Breast epithelium (tissue), 4 donors: ENCODE results near the gene TOR3A. TPM values are rescaled to one million over a fixed set of nuclear protein-coding genes. Genes with fewer than 3 reads are reported as not detected.

Experiments used
- DNase-seq, 2 donors: peaks; one replicate each; pipeline ENCODE4 v3.0.0-alpha.2; 2019; ENCODE audit warnings: low spot score in 2 of 2
- H3K27ac ChIP-seq, 2 donors: fragments of 200-600 bp; sonication (generic) in 1 of 2; one replicate each; pipeline ENCODE4 v1.5.1; 2016 to 2019; ENCODE audit warnings: mild to moderate bottlenecking in 1 of 2
- H3K27me3 ChIP-seq, 2 donors: fragments of 200-600 bp; sonication (generic) in 1 of 2; one replicate each; pipeline versions ENCODE4 v1.5.1 to v1.6.0; 2017 to 2019; ENCODE audit warnings: control low read depth in 1 of 2, mild to moderate bottlenecking in 1 of 2
- H3K36me3 ChIP-seq: fragments of 200-600 bp; one replicate; pipeline ENCODE4 v1.5.1; 2019
- H3K4me1 ChIP-seq, 2 donors: fragments of 200-600 bp; sonication (generic); one replicate each; pipeline ENCODE4 v1.5.1; 2016 to 2019; ENCODE audit warnings: control low read depth in 1 of 2
- H3K4me3 ChIP-seq, 3 donors: fragments of 200-600 bp; sonication (generic); 1 replicate in 2 of 3; 2 replicates in 1 of 3; pipeline ENCODE4 v1.5.1; 2016 to 2019; ENCODE audit warnings: mild to moderate bottlenecking in 3 of 3, moderate library complexity in 2 of 3
- H3K9me3 ChIP-seq, 2 donors: fragments of 200-600 bp; sonication (generic) in 1 of 2; one replicate each; pipeline ENCODE4 v1.5.1; 2016 to 2019; ENCODE audit warnings: control low read depth in 1 of 2
- CTCF ChIP-seq, 3 donors: fragments of 450-650 bp; IDR thresholded peaks; one replicate each; pipeline ENCODE4 v1.5.1; 2016 to 2017; ENCODE audit warnings: antibody characterized with exemption in 3 of 3, mild to moderate bottlenecking in 3 of 3, moderate library complexity in 3 of 3
- POLR2A ChIP-seq: fragments of 450-650 bp; IDR thresholded peaks from one replicate; pipeline ENCODE4 v1.6.1; 2016; ENCODE audit warnings: antibody characterized with exemption, mild to moderate bottlenecking, moderate library complexity
- POLR2AphosphoS5 ChIP-seq, 3 donors: sonication (generic); formaldehyde crosslinking; IDR thresholded peaks; one replicate each; pipeline ENCODE4 v1.6.1; 2017; ENCODE audit warnings: antibody characterized with exemption in 3 of 3
- intact Hi-C: fragments of 100-400 bp; cut with DNase I; formaldehyde crosslinking; loops from one replicate; pipeline ENCODE4 v1.15.1; 2023; ENCODE audit warnings: low total_unique reads
- total RNA-seq, 3 donors: library from RNA; depleted of rRNA; stranded (reverse); fragments of >200 nt; gene quantifications; one replicate each; pipeline ENCODE4 v1.1.0, GENCODE V29; 2016

The TOR3A gene
- total RNA-seq, 3 donors from 2014 or later = 32.8 to 50.5 (median 35.6) TPM

GRCh38 chr1:179080866-179081686 lies 794 bp upstream of the TOR3A start:
- no peak for DNase-seq
- H3K27ac ChIP-seq = peak overlapping the region; percentile 85 to 89
- no peaks in the 10 kb centered on the region for H3K27me3 ChIP-seq
- H3K9me3 ChIP-seq = no peaks in the 10 kb centered on the region
- peak overlapping the region; percentile 82 to 91 (median 91) for H3K4me3 ChIP-seq
- TF ChIP-seq POLR2A = no peak
- no peak for TF ChIP-seq CTCF (IDR thresholded peaks at IDR 0.05)
- TF ChIP-seq POLR2AphosphoS5 (IDR thresholded peaks at IDR 0.05) = no peak
- H3K36me3 ChIP-seq = no peaks in the 10 kb centered on the region
- intact Hi-C loops = no loop called here
- peaks cover 3 to 5% of the 10 kb centered on the region in 2 donors for H3K4me1 ChIP-seq

GRCh38 chr1:179082333-179082998 lies 596 bp downstream of the TOR3A start:
- Histone ChIP-seq H3K36me3 (no peaks in the 10 kb centered on the region), H3K27ac (peak overlapping the region; percentile 85 to 89), H3K4me1 (peaks cover 3 to 5% of the 10 kb centered on the region in 2 donors), H3K27me3 (no peaks in the 10 kb centered on the region), H3K4me3 (peak overlapping the region; percentile 82 to 91 (median 91)), H3K9me3 (no peaks in the 10 kb centered on the region)
- intact Hi-C loops = no loop called here
- no peak for DNase-seq
- TF ChIP-seq CTCF (IDR thresholded peaks at IDR 0.05) (no peak), POLR2A (no peak), POLR2AphosphoS5 (IDR thresholded peaks at IDR 0.05) (no peak)

- no peaks in the 10 kb centered on the region for H3K27me3 ChIP-seq
- H3K4me3 ChIP-seq = peak overlapping the region; percentile 82 to 91 (median 91)
- no peaks in the 10 kb centered on the region for H3K9me3 ChIP-seq
- no peak for DNase-seq
- TF ChIP-seq POLR2A (no peak), POLR2AphosphoS5 (IDR thresholded peaks at IDR 0.05) (no peak), CTCF (IDR thresholded peaks at IDR 0.05) (no peak)
- peaks cover 3 to 5% of the 10 kb centered on the region in 2 donors for H3K4me1 ChIP-seq
- peak overlapping the region; percentile 85 to 89 for H3K27ac ChIP-seq
- intact Hi-C loops = no loop called here
- H3K36me3 ChIP-seq = no peaks in the 10 kb centered on the region
Measured at GRCh38 chr1:179082999-179083335, 1.1 kb downstream of the TOR3A start.

- no peaks in the 10 kb centered on the region for H3K9me3 ChIP-seq
- no peaks in the 10 kb centered on the region for H3K27me3 ChIP-seq
- peaks cover 3 to 5% of the 10 kb centered on the region in 2 donors for H3K4me1 ChIP-seq
- no peak for DNase-seq
- H3K36me3 ChIP-seq = no peaks in the 10 kb centered on the region
- TF ChIP-seq POLR2A (no peak), CTCF (IDR thresholded peaks at IDR 0.05) (no peak), POLR2AphosphoS5 (IDR thresholded peaks at IDR 0.05) (no peak)
- no peak overlapping the region for H3K27ac ChIP-seq
- H3K4me3 ChIP-seq = peak overlapping the region in 1 of 3 donors; percentile 82
- intact Hi-C loops = no loop called here
Measured at GRCh38 chr1:179083533-179083932, 1.7 kb downstream of the TOR3A start.

- H3K4me1 ChIP-seq = peaks cover 0 to 5% of the 10 kb centered on the region in 2 donors
- H3K36me3 ChIP-seq = no peaks in the 10 kb centered on the region
- H3K4me3 ChIP-seq = no peak overlapping the region
- H3K27ac ChIP-seq = no peak overlapping the region
- no peaks in the 10 kb centered on the region for H3K27me3 ChIP-seq
- no peak for TF ChIP-seq POLR2A
- TF ChIP-seq CTCF (IDR thresholded peaks at IDR 0.05) = no peak
- TF ChIP-seq POLR2AphosphoS5 (IDR thresholded peaks at IDR 0.05) = no peak
- H3K9me3 ChIP-seq = no peaks in the 10 kb centered on the region
- DNase-seq = no peak
- intact Hi-C loops = no loop called here
Measured at GRCh38 chr1:179087665-179088064, 5.8 kb downstream of the TOR3A start.
